Ascending aorta (tissue), 2 donors: ENCODE results near the gene MYO1A. TPM values are rescaled to one million over a fixed set of nuclear protein-coding genes. Genes with fewer than 3 reads are reported as not detected.
A peak's percentile ranks its signal among the peaks of the same experiment; 100 is the strongest.

Experiments
- DNase-seq, 2 donors: peaks; one replicate each; pipeline ENCODE4 v3.0.0-alpha.2; 2019; ENCODE audit warnings: low spot score in 2 of 2
- H3K27ac ChIP-seq, 2 donors: fragments of 200-600 bp; sonication (generic); one replicate each; pipeline ENCODE4 v1.5.1; 2016 to 2017; ENCODE audit warnings: mild to moderate bottlenecking in 1 of 2
- H3K27me3 ChIP-seq: fragments of 200-600 bp; sonication (generic); one replicate; pipeline ENCODE4 v1.5.1; 2017
- H3K36me3 ChIP-seq, 2 donors: fragments of 200-600 bp; sonication (generic); one replicate each; pipeline ENCODE4 v1.5.1; 2016
- H3K4me1 ChIP-seq, 2 donors: fragments of 200-600 bp; sonication (generic); one replicate each; pipeline ENCODE4 v1.5.1; 2016 to 2017; ENCODE audit warnings: mild to moderate bottlenecking in 1 of 2
- H3K4me3 ChIP-seq, 2 donors: fragments of 200-600 bp; sonication (generic); one replicate each; pipeline ENCODE4 v1.5.1; 2016 to 2017; ENCODE audit warnings: mild to moderate bottlenecking in 1 of 2
- H3K9me3 ChIP-seq, 2 donors: fragments of 200-600 bp; sonication (generic); one replicate each; pipeline ENCODE4 v1.5.1; 2016
- CTCF ChIP-seq, 3 experiments: fragments of 200-600 bp in 2 of 3; fragments of 450-650 bp in 1 of 3; sonication (generic) in 2 of 3; IDR thresholded peaks; one replicate each; pipeline ENCODE4 v1.5.1; 2016 to 2019; ENCODE audit warnings: antibody characterized with exemption in 3 of 3, mild to moderate bottlenecking in 1 of 3, moderate library complexity in 1 of 3
- intact Hi-C: fragments of 100-400 bp; cut with DNase I; formaldehyde crosslinking; loops from one replicate; pipeline ENCODE4 v1.15.1; 2023
- total RNA-seq: library from RNA; depleted of rRNA; stranded (reverse); fragments of >200 nt; gene quantifications from one replicate; pipeline ENCODE4 v1.1.0, GENCODE V29; 2016

The MYO1A gene
- total RNA-seq, 1 donor from 2014 or later = not detected

DNA sequence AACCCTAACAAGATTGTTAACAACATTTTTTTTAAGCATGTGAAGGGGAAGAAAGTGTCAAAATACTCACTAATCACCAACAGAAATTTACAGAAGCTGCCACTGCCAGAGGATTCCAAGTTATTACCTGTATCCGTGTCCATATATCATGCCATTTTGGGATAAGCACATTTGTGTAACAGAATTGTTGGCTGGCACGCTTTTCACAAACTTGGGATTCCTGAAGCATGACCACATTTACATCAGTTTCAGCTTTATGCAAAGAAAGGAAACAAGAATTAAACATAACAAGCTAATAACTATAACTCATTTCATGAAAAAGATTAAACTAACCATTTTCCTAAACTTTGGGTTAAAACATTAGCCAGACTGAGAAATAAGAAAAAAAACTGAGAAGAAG, 22.7 kb upstream of the MYO1A start:
- Histone ChIP-seq H3K27ac (peak overlapping the region; percentile 62 to 65), H3K9me3 (no peaks in the 10 kb centered on the region), H3K36me3 (peaks cover 0 to 3% of the 10 kb centered on the region in 2 donors), H3K4me3 (peak overlapping the region; percentile 16 to 59), H3K4me1 (peaks cover 2 to 13% of the 10 kb centered on the region in 2 donors), H3K27me3 (no peaks in the 10 kb centered on the region)
- no peak for TF ChIP-seq CTCF (IDR thresholded peaks at IDR 0.05)
- DNase-seq = no peak
- intact Hi-C loops = loop anchor here (2.0 kb wide), 1 partner anchor 14 kb away; no protein-coding TSS in a partner anchor

DNA sequence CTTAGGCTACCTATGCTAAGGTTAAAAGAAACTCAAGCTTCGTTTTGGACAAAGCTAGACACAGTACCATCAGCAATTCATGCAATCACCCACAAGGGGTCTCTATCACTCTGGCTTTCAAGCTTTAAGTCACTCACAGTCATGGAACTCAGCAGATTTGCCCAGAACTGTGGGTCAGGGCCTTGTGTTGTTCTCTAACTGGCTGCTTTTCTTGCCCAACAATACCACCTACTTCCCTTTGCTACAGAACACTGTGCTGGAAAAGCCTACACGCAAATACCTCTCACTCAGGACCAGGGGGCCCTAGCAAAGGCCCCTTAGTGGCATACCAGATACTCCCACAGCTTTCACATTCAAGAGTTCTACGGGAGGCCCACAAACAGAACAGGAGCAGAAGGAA, 19.6 kb upstream of the MYO1A start:
- Histone ChIP-seq H3K9me3 (no peaks in the 10 kb centered on the region), H3K4me3 (no peak overlapping the region), H3K36me3 (peaks cover 0 to 3% of the 10 kb centered on the region in 2 donors), H3K4me1 (peaks cover 0 to 13% of the 10 kb centered on the region in 2 donors), H3K27ac (peak overlapping the region; percentile 81 to 85), H3K27me3 (no peaks in the 10 kb centered on the region)
- peak; percentile 55 to 91 for DNase-seq
- intact Hi-C loops = loop anchor here (1.0 to 2.0 kb wide), 4 partner anchors 23 to 170 kb away; no protein-coding TSS in a partner anchor
- TF ChIP-seq CTCF (IDR thresholded peaks at IDR 0.05) = peak; percentile 84 to 93 (median 86)

- no peak overlapping the region for H3K27ac ChIP-seq
- H3K9me3 ChIP-seq = no peaks in the 10 kb centered on the region
- H3K4me3 ChIP-seq = no peak overlapping the region
- H3K4me1 ChIP-seq = peaks cover 0 to 6% of the 10 kb centered on the region in 2 donors
- DNase-seq = no peak
- no peak for TF ChIP-seq CTCF (IDR thresholded peaks at IDR 0.05)
- peaks cover 5 to 6% of the 10 kb centered on the region in 2 donors for H3K36me3 ChIP-seq
- no peaks in the 10 kb centered on the region for H3K27me3 ChIP-seq
- intact Hi-C loops = no loop called here
Measured at GRCh38 chr12:57066245-57066644, 16.3 kb upstream of the MYO1A start.

- H3K9me3 ChIP-seq = no peaks in the 10 kb centered on the region
- TF ChIP-seq CTCF (IDR thresholded peaks at IDR 0.05) = no peak
- H3K4me1 ChIP-seq = no peaks in the 10 kb centered on the region
- no peak overlapping the region for H3K27ac ChIP-seq
- no peak for DNase-seq
- H3K4me3 ChIP-seq = no peak overlapping the region
- no peaks in the 10 kb centered on the region for H3K27me3 ChIP-seq
- peaks cover 5 to 20% of the 10 kb centered on the region in 2 donors for H3K36me3 ChIP-seq
- intact Hi-C loops = loop anchor here (5.0 kb wide), 1 partner anchor 57 kb away; the partner anchor contains the start of gene ZBTB39
Measured at GRCh38 chr12:57063991-57064685, 14.2 kb upstream of the MYO1A start.

DNA sequence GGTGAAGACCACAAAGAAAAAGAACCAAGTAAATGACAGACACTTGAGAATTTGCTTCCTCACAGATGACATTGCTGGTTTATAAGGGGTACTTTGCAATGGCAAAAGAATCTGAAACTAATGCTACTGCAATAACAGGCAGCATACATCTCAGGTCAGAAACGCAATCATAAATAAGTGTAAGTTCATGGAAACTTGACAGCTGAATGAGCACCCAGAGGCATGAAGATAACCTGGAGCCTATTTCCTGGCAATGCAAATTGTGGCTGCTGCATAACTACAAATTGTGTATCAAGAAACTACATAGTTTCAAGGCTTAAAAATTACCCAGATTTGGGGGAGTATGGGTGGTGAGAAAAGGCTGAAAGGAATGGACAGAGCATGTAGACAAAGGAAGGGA, 8.5 kb upstream of the MYO1A start:
- Histone ChIP-seq H3K9me3 (no peaks in the 10 kb centered on the region), H3K36me3 (peaks cover 7 to 28% of the 10 kb centered on the region in 2 donors), H3K27ac (no peak overlapping the region), H3K27me3 (no peaks in the 10 kb centered on the region), H3K4me3 (no peak overlapping the region), H3K4me1 (no peaks in the 10 kb centered on the region)
- intact Hi-C loops = no loop called here
- no peak for DNase-seq
- TF ChIP-seq CTCF (IDR thresholded peaks at IDR 0.05) = no peak
